ENCODE results near the gene FABP1. TPM values are rescaled to one million over a fixed set of nuclear protein-coding genes. Genes with fewer than 3 reads are reported as not detected.

The FABP1 gene
- total and polyA plus RNA-seq, 9 of the 15 experiments (the other 6 are each of a cell fraction or from before 2014, with no cell fraction given), result 0.64 TPM; not detected in 8

GRCh38 chr2:88172882-88173281 lies 45.0 kb upstream of the FABP1 start:
- H3K4me1 ChIP-seq (replicated peaks in 1 of 2; ENCODE audit: control insufficient read depth in 2 of 2, insufficient read depth in 2 of 2, low read length in 2 of 2), result peaks cover 0 to 3% of the 10 kb centered on the region in 2 experiments; a peak in 1 of 5 replicates
- H3K27ac ChIP-seq (ENCODE audit: extremely low read depth, low read depth, low read length), result no peak overlapping the region
- peaks cover 8 to 32% of the 10 kb centered on the region in 2 experiments; a peak in 4 of 5 replicates for H3K27me3 ChIP-seq (ENCODE audit: control insufficient read depth in 2 of 2, insufficient read depth in 2 of 2, low read length in 2 of 2)
- ChIA-PET CTCF (ENCODE audit: low intra/inter-chr PET ratio) (no interaction called here), POLR2A (no interaction called here)
- WGBS (ENCODE audit: insufficient coverage, low coverage, missing lambda C conversion rate), result 0% methylated on average over 6 of the region's 6 CpGs
- H3K9me3 ChIP-seq (replicated peaks; ENCODE audit: control insufficient read depth, insufficient read depth, low read depth, low read length), result no peaks in the 10 kb centered on the region
- no TSS peak for BruUV-seq (replicated peaks)
- intact Hi-C loops (cut with micrococcal nuclease), result no loop called here
- no peaks in the 10 kb centered on the region; the same call in 1 of the 2 replicates for H4K20me1 ChIP-seq (replicated peaks; ENCODE audit: control insufficient read depth, insufficient read depth, low read length)
- TF ChIP-seq IRF2 (CRISPR knock-in tag; IDR thresholded peaks at IDR 0.05) (no peak), MLLT1 (IDR thresholded peaks at IDR 0.05) (no peak), ZNF23 (CRISPR knock-in tag; IDR thresholded peaks at IDR 0.05) (no peak), PYGO2 (tag; IDR thresholded peaks at IDR 0.05) (no peak), CEBPZ (IDR thresholded peaks at IDR 0.05; ENCODE audit: borderline replicate concordance, low read depth, low read length) (no peak), RFX5 (IDR thresholded peaks at IDR 0.05; ENCODE audit: low read depth, low read length) (no peak), SAFB (IDR thresholded peaks at IDR 0.05; ENCODE audit: borderline replicate concordance, low read depth, low read length) (no peak), ZNF586 (CRISPR knock-in tag; conservative IDR thresholded peaks at IDR 0.05) (no peak), ZNF408 (CRISPR knock-in tag; IDR thresholded peaks at IDR 0.05; ENCODE audit: low read depth) (no peak)
- H3K9ac ChIP-seq (ENCODE audit: insufficient read depth in 1 of 2, low read depth in 2 of 2, low read length in 2 of 2), result no peak overlapping the region
- H3K9me1 ChIP-seq (ENCODE audit: control insufficient read depth, insufficient read depth, low read length), result no peaks in the 10 kb centered on the region
- in situ Hi-C loops (cut with MboI), result no loop called here
- no peaks in the 10 kb centered on the region for H3K79me2 ChIP-seq (ENCODE audit: control insufficient read depth, insufficient read depth, low read length)
- no peak for FAIRE-seq
- no peak for DNase-seq (ENCODE audit: extremely low read depth in 1 of 4, low spot score in 3 of 4)
- no peak for ATAC-seq
- H3K36me3 ChIP-seq (ENCODE audit: control insufficient read depth, insufficient read depth, low read length), result no peaks in the 10 kb centered on the region
- no peak overlapping the region for H2AFZ ChIP-seq (ENCODE audit: low read depth, low read length)
- H3K4me2 ChIP-seq (ENCODE audit: insufficient read depth, low read length), result no peak overlapping the region
- H3K4me3 ChIP-seq, result no peak overlapping the region

Data from K562 (cell line).